ENCODE results near the gene ZNF780A.
"Not testable (repeated sequence)": the region's sequence is repeated elsewhere in the genome, so short reads cannot be mapped to it uniquely, and the experiment has no call there.

The ZNF780A gene

DNA sequence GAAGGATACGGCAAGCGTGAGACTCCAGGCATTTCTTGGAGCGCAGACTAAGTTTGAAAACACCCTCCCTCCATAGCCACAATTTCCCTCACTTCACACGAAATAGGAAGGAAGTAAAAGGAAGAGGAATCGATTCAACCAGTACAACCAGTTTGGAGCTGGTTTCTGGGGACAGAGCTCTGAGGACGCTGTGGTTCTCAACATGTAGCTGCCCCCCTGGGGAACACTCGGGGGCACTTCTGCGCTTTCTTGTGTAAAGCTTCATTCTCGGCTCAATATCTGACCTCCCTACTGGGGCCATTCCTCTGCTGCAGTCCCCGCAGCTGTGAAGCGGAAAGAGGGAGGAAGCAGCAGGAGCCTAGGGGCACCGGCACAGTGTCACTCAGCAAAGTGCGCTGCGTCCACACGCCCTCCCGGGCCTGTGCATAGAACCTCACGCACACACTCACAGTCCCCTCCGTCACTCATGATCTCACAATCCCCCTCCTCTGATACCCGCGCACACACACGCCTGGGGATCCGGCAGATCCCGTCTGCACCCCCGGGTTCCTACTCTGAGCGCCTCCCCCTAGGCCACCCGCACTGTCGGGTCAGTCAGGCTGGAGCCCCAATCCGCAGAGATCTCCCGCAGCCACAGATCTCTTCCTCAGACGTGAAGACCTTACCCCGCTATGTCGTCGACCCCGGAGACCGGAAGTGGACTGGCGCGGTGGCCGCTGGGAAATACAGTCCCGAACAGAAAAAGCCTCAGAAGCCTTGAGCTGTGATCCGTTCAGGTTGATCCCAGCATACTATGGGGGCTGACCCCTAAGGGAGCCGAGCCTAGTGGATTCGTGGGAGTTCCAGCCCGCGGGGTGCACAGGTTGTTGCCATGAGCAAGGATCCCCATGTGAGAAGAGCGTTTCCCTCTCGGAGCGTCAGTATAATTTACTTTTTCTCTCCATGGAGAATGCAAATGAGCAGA, at the start of gene ZNF780A:
ZNF780A (minus strand) TSS at position 703 of the 964 bp plus-strand sequence. CDS start 6,190 bp downstream, outside the sequence.
- peak; percentile 11 to 60 for DNase-seq

DNA sequence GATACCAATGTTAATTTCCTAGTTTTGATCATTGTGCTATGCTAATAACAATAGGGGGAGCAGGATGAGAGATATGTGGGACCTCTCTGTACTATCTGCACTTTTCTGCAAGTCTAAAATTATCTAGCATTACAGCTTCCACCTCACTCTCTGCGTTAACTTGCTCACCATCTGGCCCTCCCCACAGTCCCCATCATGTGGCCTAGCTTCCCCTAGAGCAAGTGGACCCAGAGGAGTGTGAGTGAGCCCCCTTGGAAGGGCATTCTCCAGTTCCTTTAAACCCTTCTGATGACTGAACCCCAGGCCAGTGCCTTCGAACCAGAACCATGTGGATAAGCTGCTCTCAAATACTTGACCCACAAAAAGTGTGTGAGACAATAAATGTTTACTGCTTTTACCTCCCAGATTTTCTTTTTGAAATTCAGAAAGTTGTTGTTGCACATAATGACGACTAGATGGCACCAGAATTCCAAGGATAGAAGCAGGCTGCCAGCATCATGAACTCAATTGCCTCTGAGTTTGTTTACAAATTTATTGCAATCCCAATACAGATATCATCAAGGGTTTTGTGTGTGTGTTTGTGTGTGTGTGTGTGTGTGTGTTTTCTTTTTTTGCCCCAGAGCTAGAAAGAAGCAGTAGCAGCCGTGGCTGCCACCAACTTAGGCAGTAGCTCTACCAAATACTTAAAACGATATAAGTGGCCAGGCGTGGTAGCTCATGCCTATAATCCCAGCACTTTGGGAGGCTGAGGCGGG, 49.0 kb upstream of the ZNF780A start:
- DNase-seq = peak in 1 of 2 experiments; percentile 5

DNA sequence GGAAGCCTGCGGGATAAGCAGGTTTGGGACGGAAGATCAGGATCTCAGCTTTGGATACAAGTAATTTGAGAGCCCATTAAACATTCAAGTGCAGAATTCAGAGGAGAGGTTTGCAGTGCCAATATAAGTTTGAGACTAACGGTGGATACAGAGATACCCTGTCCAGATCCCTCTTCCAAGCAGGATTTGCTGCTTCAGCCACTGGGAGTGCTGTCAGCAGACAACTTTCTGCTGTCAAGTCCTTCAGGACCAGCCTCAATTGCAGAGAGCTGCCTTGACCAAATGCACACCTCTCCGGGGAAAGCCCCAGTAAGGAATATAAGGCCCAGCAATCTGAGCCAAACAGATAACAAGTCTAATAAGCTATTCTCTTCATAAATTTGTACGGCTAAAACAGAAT, 46.1 kb upstream of the ZNF780A start:
- DNase-seq = no peak

- no peak for DNase-seq
Measured at GRCh38 chr19:40134866-40135265, 44.1 kb upstream of the ZNF780A start.

GRCh38 chr19:40133491-40133890, 42.7 kb upstream of the ZNF780A start:
- no peak for DNase-seq

- no peak for DNase-seq
Measured at GRCh38 chr19:40130013-40130412, 39.3 kb upstream of the ZNF780A start.

- no peak for DNase-seq
Measured at GRCh38 chr19:40129425-40129824, 38.7 kb upstream of the ZNF780A start.

GRCh38 chr19:40128991-40129390, 38.2 kb upstream of the ZNF780A start:
- DNase-seq = no peak

DNA sequence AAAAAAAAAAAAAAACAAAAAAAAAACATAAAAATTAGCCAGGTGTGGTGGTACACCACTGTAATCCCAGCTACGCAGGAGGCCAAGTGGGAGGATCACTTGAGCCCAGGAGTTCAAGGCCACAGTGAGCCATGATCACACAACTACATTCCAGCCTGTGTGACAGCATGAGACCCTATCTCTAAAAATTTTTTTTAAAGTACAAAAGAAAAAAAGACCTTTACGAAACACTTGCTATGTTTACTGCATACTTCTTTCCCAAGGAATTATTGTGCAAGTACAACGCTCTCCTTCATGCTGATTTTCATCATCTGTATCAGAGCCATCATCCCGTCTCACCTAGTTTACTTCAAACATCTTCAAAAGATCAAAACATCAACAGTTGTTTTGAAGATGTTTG, 28.6 kb upstream of the ZNF780A start:
- no peak for DNase-seq

GRCh38 chr19:40118638-40119037, 27.9 kb upstream of the ZNF780A start:
- DNase-seq = not testable (repeated sequence)

DNA sequence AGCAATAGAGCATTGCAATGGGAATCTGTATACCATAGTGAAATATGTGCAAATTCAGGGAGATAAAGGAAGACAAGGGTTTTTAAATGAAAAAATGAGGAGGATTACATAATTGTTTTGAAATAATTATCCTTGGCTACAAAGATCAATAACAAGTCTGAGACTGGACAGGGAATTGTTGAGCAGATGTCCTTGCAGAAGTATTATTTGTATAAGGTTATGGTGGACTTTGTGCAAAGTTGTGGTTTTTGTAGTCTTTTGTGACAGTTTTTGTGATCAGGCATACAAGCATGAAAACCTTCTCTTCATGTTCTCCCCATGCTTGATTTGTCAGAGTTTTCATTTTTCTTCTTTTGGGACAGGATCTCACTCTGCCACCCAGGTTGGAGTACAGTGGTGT, 25.3 kb upstream of the ZNF780A start:
- DNase-seq = no peak

DNA sequence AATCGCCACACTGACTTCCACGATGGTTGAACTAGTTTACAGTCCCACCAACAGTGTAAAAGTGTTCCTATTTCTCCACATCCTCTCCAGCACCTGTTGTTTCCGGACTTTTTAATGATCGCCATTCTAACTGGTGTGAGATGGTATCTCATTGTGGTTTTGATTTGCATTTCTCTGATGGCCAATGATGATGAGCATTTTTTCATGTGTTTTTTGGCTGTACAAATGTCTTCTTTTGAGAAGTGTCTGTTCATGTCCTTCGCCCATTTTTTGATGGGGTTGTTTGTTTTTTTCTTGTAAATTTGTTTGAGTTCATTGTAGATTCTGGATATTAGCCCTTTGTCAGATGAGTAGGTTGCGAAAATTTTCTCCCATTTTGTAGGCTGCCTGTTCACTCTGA, 23.4 kb upstream of the ZNF780A start:
- DNase-seq = not testable (repeated sequence)

DNA sequence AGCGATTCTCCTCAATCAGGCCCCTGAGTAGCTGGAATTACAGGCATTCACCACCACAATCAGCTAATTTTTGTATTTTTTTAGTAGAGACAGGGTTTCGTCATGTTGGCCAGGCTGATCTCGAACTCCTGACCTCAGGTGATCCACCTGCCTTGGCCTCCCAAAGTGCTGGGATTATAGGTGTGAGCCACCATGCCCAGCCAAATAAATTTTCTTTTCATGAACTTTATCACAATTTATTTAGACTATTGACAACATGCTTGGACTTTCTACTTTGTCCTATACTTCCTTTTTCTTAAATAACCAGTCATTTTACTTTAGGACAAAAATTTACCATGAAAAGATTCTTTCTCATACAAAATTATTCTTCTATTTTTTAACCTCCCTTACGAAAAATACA, 21.5 kb upstream of the ZNF780A start:
- DNase-seq = not testable (repeated sequence)

- DNase-seq = no peak
Measured at GRCh38 chr19:40110570-40110969, 19.8 kb upstream of the ZNF780A start.

DNA sequence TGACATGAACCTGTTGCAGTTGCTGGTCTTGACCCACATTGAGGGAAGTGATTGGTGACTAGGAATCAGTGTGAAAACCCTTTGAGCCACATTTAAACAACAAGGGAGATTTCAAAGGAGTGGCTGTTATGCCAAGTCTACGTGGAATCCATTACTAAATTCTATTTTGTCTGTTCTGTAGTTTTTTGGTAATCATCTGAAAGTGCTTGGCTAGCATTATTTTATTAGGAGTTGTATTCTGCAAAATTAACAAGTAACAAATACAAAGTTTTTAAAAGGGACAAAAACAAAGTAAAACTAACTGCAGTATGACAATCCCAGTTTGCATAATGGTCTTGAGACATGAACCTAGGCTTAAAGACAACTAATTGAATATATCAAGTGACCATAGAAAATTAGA, 14.0 kb upstream of the ZNF780A start:
- DNase-seq = no peak

DNA sequence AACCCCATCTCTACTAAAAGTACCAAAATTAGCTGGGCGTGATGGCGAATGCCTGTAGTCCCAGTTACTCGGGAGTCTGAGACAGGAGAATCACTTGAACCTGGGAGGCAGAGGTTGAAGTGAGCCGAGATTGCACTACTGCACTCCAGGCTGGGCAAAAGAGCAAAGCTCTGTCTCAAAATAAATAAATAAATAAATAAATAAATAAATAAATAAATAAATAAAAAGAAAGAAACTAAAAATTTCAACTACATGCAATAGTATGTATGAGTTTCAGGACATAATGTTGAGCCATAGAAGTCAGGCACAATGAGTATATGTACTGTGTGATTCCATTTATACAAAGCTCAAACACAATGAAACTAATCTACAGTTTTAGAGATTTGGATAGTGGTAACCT, 12.9 kb upstream of the ZNF780A start:
- DNase-seq = no peak

- no peak for DNase-seq
Measured at GRCh38 chr19:40101813-40102212, 11.1 kb upstream of the ZNF780A start.

DNA sequence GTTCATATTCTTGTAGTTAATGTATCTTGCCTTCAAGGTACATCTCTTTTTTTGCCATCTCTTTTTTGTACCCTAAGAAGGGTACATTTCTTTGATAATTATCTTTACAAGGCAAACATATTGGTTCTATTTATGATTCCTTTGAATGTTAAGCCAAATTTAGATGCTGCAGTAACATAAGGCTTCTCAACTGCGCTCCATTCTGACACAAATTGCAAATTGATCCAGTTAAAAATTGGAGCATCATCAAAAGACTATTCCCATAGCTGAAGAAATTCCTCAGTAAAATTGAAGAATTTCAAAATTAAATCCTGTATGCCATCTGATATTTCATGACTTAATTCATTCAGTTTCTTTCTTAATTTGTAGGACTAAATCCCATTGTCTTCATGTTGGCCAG, 2.7 kb upstream of the ZNF780A start:
- no peak for DNase-seq

GRCh38 chr19:40091205-40092129, 724 bp upstream of the ZNF780A start:
- no peak for DNase-seq

GRCh38 chr19:40089462-40089861, 1.3 kb downstream of the ZNF780A start:
- no peak for DNase-seq

- DNase-seq = no peak
Measured at GRCh38 chr19:40088299-40089047, 2.3 kb downstream of the ZNF780A start.

DNA sequence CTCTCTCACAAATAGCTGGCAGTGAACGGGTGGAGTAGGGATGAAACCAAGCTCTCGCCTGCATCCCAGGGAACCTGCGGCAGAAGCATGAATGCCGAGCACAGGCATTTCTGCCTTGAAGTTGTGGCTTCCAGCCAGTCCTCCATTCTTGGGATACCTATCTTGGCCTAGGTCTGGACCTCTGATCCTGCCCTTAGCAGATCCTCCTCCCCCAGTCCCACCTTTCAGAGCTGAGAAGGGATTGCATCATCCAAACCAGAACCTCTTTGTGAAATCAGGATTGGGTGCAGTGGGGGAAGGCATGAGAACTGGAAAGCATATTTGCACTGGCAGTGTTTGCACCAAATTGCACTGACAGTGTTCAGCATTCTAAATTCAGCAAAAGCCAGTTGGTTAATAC, 5.8 kb downstream of the ZNF780A start:
- no peak for DNase-seq
